ENCODE measurements around the gene BRWD1.

GRCh38 chr21:39153842-39154241 lies 159.6 kb downstream of the BRWD1 start:
- no peak for TF ChIP-seq CTCF (IDR thresholded peaks at IDR 0.05; ENCODE audit: insufficient read depth, low read length, poor library complexity, severe bottlenecking)
- TF ChIP-seq EZH2phosphoT487 (conservative IDR thresholded peaks at IDR 0.05; ENCODE audit: low read length), result no peak
